Activated CD8-positive, alpha-beta T cell treated with anti-CD3 and anti-CD28 coated beads, Interleukin-2, amount 10 ng/mL, durations not matched to agents 7 days and 5 days (primary cell): ENCODE results near the gene GRPEL1. TPM values are rescaled to one million over a fixed set of nuclear protein-coding genes. Genes with fewer than 3 reads are reported as not detected.

Experiments used
- ATAC-seq: fragments of 150-1000 bp; cut with Tn5 transposase; one replicate; pipeline ENCODE4 v1.10.0; 2021; ENCODE audit warnings: moderate library complexity
- CTCF ChIA-PET: fragments of 350-600 bp; sonication (Branson Sonifier 250); formaldehyde crosslinking; loops from one replicate; lab custom pipeline; 2021; ENCODE audit warnings: antibody characterized with exemption; lab: Charles Lee
- POLR2A ChIA-PET: fragments of 350-600 bp; sonication (Branson Sonifier 250); formaldehyde crosslinking; loops from one replicate; lab custom pipeline; 2021; ENCODE audit warnings: antibody characterized with exemption; lab: Charles Lee
- DNase-seq: peaks from one replicate; pipeline ENCODE4 v3.0.0-alpha.2; 2020
- H3K27ac Mint-ChIP-seq: one replicate; pipeline ENCODE4 v1.8.0; 2021; ENCODE audit warnings: mild to moderate bottlenecking, mixed read lengths
- H3K27me3 Mint-ChIP-seq: one replicate; pipeline ENCODE4 v1.8.0; 2021; ENCODE audit warnings: low read depth, mixed read lengths
- H3K36me3 Mint-ChIP-seq: one replicate; pipeline ENCODE4 v1.8.0; 2021; ENCODE audit warnings: low read depth, mixed read lengths
- H3K4me1 Mint-ChIP-seq: one replicate; pipeline ENCODE4 v1.8.0; 2021; ENCODE audit warnings: low read depth, mixed read lengths
- H3K4me3 Mint-ChIP-seq: one replicate; pipeline ENCODE4 v1.8.0; 2021; ENCODE audit warnings: mild to moderate bottlenecking, mixed read lengths
- H3K9me3 Mint-ChIP-seq: one replicate; pipeline ENCODE4 v1.8.0; 2022; ENCODE audit warnings: mixed read lengths; ENCODE audit not compliant: insufficient read depth
- total RNA-seq, 2 experiments: library from RNA; stranded (reverse); gene quantifications; one replicate each; pipeline ENCODE4 v1.2.3, GENCODE V29; 2021

Gene GRPEL1
- total RNA-seq, 2 experiments from 2014 or later, result 43.1 to 49.4 TPM

GRCh38 chr4:7073526-7074390 is 5.9 kb upstream of the GRPEL1 start:
- ATAC-seq (no peak), DNase-seq (peak; percentile 39)
- POLR2A ChIA-PET, result no interaction called here
- Mint-ChIP-seq H3K36me3 (no peaks in the 10 kb centered on the region), H3K27me3 (peaks cover 13% of the 10 kb centered on the region), H3K27ac (no peak overlapping the region), H3K4me3 (no peak overlapping the region), H3K4me1 (peaks cover 12% of the 10 kb centered on the region), H3K9me3 (no peaks in the 10 kb centered on the region)
- CTCF ChIA-PET, result interaction anchor here (0.8 to 2.3 kb wide), 2 partner anchors 31 to 353 kb away, joined by 3 to 8 read pairs; partner anchors contain the start of gene TADA2B

- Mint-ChIP-seq H3K9me3 (no peaks in the 10 kb centered on the region), H3K27ac (no peak overlapping the region), H3K27me3 (peaks cover 13% of the 10 kb centered on the region), H3K4me1 (peaks cover 16% of the 10 kb centered on the region), H3K4me3 (no peak overlapping the region), H3K36me3 (no peaks in the 10 kb centered on the region)
- ATAC-seq (no peak), DNase-seq (no peak)
- CTCF ChIA-PET, result interaction anchor here (1.0 to 2.3 kb wide), 4 partner anchors 10 to 351 kb away, joined by 4 to 8 read pairs (median 5); partner anchors contain the start of gene TADA2B
- POLR2A ChIA-PET, result no interaction called here
These were observed 5.2 kb upstream of the GRPEL1 start for GRCh38 chr4:7073059-7073458.

GRCh38 chr4:7070729-7071511 is 3.1 kb upstream of the GRPEL1 start:
- H3K4me3 Mint-ChIP-seq, result no peak overlapping the region
- no peak overlapping the region for H3K27ac Mint-ChIP-seq
- ATAC-seq (peak; percentile 25), DNase-seq (peak; percentile 89)
- H3K36me3 Mint-ChIP-seq, result peaks cover 11% of the 10 kb centered on the region
- CTCF ChIA-PET, result interaction anchor here (0.6 to 11.7 kb wide), 35 partner anchors 8 to 396 kb away, joined by 3 to 172 read pairs (median 4); partner anchors contain the start of genes BLOC1S4 and TADA2B
- POLR2A ChIA-PET, result interaction anchor here (0.6 to 5.7 kb wide), 4 partner anchors 28 to 459 kb away, joined by 3 to 62 read pairs (median 4); partner anchors contain the start of genes BLOC1S4 and TADA2B
- H3K27me3 Mint-ChIP-seq, result peaks cover 12% of the 10 kb centered on the region
- H3K9me3 Mint-ChIP-seq, result no peaks in the 10 kb centered on the region
- peaks cover 29% of the 10 kb centered on the region for H3K4me1 Mint-ChIP-seq

GRCh38 chr4:7068883-7069282 is 1.0 kb upstream of the GRPEL1 start:
- no peak for DNase-seq
- peaks cover 37% of the 10 kb centered on the region for H3K4me1 Mint-ChIP-seq
- H3K27ac Mint-ChIP-seq, result peak overlapping the region; percentile 92
- CTCF ChIA-PET, result interaction anchor here (0.7 to 11.7 kb wide), 13 partner anchors 8 to 394 kb away, joined by 3 to 172 read pairs (median 7); partner anchors contain the start of genes BLOC1S4 and TADA2B
- POLR2A ChIA-PET, result interaction anchor here (1.0 to 5.7 kb wide), 12 partner anchors 9 to 428 kb away, joined by 4 to 62 read pairs (median 6); partner anchors contain the start of genes BLOC1S4, MRFAP1 and TADA2B
- no peak for ATAC-seq
- H3K27me3 Mint-ChIP-seq, result peaks cover 12% of the 10 kb centered on the region
- H3K4me3 Mint-ChIP-seq, result peak overlapping the region; percentile 97
- H3K36me3 Mint-ChIP-seq, result peaks cover 19% of the 10 kb centered on the region
- H3K9me3 Mint-ChIP-seq, result no peaks in the 10 kb centered on the region

- peak overlapping the region; percentile 97 for H3K4me3 Mint-ChIP-seq
- H3K4me1 Mint-ChIP-seq, result peaks cover 39% of the 10 kb centered on the region
- DNase-seq, result no peak
- peaks cover 24% of the 10 kb centered on the region for H3K36me3 Mint-ChIP-seq
- ChIA-PET CTCF (interaction anchor here (0.6 to 11.7 kb wide), 15 partner anchors 9 to 367 kb away, joined by 3 to 172 read pairs (median 7); partner anchors contain the start of gene TADA2B), POLR2A (interaction anchor here (0.6 to 5.7 kb wide), 22 partner anchors 9 to 428 kb away, joined by 3 to 62 read pairs (median 6); partner anchors contain the start of genes BLOC1S4, MRFAP1 and TADA2B)
- no peaks in the 10 kb centered on the region for H3K9me3 Mint-ChIP-seq
- peaks cover 12% of the 10 kb centered on the region for H3K27me3 Mint-ChIP-seq
- ATAC-seq, result no peak
- peak overlapping the region; percentile 92 for H3K27ac Mint-ChIP-seq
These were observed 497 bp upstream of the GRPEL1 start for GRCh38 chr4:7068279-7068842.

- Mint-ChIP-seq H3K9me3 (no peaks in the 10 kb centered on the region), H3K4me3 (peak overlapping the region; percentile 97), H3K27ac (peak overlapping the region; percentile 85), H3K36me3 (peaks cover 33% of the 10 kb centered on the region), H3K27me3 (peaks cover 7% of the 10 kb centered on the region), H3K4me1 (peaks cover 39% of the 10 kb centered on the region)
- DNase-seq, result no peak
- CTCF ChIA-PET, result interaction anchor here (1.2 to 11.7 kb wide), 8 partner anchors 11 to 194 kb away, joined by 3 to 172 read pairs (median 7); partner anchors contain the start of gene TADA2B
- no peak for ATAC-seq
- POLR2A ChIA-PET, result interaction anchor here (0.8 to 5.7 kb wide), 20 partner anchors 8 to 427 kb away, joined by 3 to 62 read pairs (median 6); partner anchors contain the start of genes MRFAP1 and TADA2B
These were observed 775 bp downstream of the GRPEL1 start for GRCh38 chr4:7067126-7067451.

- Mint-ChIP-seq H3K4me3 (peak overlapping the region; percentile 97), H3K27me3 (peaks cover 2% of the 10 kb centered on the region), H3K9me3 (no peaks in the 10 kb centered on the region), H3K36me3 (peaks cover 39% of the 10 kb centered on the region), H3K27ac (peak overlapping the region; percentile 85), H3K4me1 (peaks cover 39% of the 10 kb centered on the region)
- ATAC-seq (no peak), DNase-seq (no peak)
- POLR2A ChIA-PET, result interaction anchor here (0.8 to 5.7 kb wide), 9 partner anchors 9 to 426 kb away, joined by 3 to 62 read pairs (median 6); partner anchors contain the start of genes MRFAP1 and TADA2B
- CTCF ChIA-PET, result interaction anchor here (1.4 to 11.7 kb wide), 4 partner anchors 11 to 92 kb away, joined by 5 to 172 read pairs (median 17); partner anchors contain the start of gene TADA2B
These were observed 1.4 kb downstream of the GRPEL1 start for GRCh38 chr4:7066493-7066892.

GRCh38 chr4:7066006-7066405 is 1.9 kb downstream of the GRPEL1 start:
- Mint-ChIP-seq H3K27ac (no peak overlapping the region), H3K4me3 (peak overlapping the region; percentile 97), H3K4me1 (peaks cover 39% of the 10 kb centered on the region), H3K9me3 (no peaks in the 10 kb centered on the region), H3K27me3 (peaks cover 2% of the 10 kb centered on the region), H3K36me3 (peaks cover 44% of the 10 kb centered on the region)
- POLR2A ChIA-PET, result interaction anchor here (0.8 to 5.7 kb wide), 5 partner anchors 12 to 393 kb away, joined by 3 to 62 read pairs (median 12); partner anchors contain the start of gene TADA2B
- DNase-seq (no peak), ATAC-seq (no peak)
- CTCF ChIA-PET, result interaction anchor here (1.4 to 11.7 kb wide), 3 partner anchors 10 to 92 kb away, joined by 5 to 172 read pairs (median 27); partner anchors contain the start of gene TADA2B

- Mint-ChIP-seq H3K36me3 (peaks cover 68% of the 10 kb centered on the region), H3K27ac (peak overlapping the region; percentile 22), H3K9me3 (no peaks in the 10 kb centered on the region), H3K4me1 (peaks cover 23% of the 10 kb centered on the region), H3K27me3 (no peaks in the 10 kb centered on the region), H3K4me3 (no peak overlapping the region)
- DNase-seq (no peak), ATAC-seq (no peak)
- POLR2A ChIA-PET, result interaction anchor here (0.8 kb wide), 1 partner anchor 9 kb away, joined by 3 read pairs; no protein-coding TSS in a partner anchor
- CTCF ChIA-PET, result interaction anchor here (0.8 to 11.7 kb wide), 2 partner anchors 13 to 21 kb away, joined by 3 to 172 read pairs; partner anchors contain the start of gene TADA2B
These were observed 4.5 kb downstream of the GRPEL1 start for GRCh38 chr4:7063362-7063761.

- ChIA-PET CTCF (interaction anchor here (0.8 to 11.7 kb wide), 3 partner anchors 8 to 20 kb away, joined by 3 to 172 read pairs (median 6); partner anchors contain the start of gene TADA2B), POLR2A (interaction anchor here (0.7 to 1.4 kb wide), 4 partner anchors 8 to 125 kb away, joined by 3 to 9 read pairs (median 4); no protein-coding TSS in a partner anchor)
- H3K4me1 Mint-ChIP-seq, result peaks cover 23% of the 10 kb centered on the region
- no peaks in the 10 kb centered on the region for H3K9me3 Mint-ChIP-seq
- ATAC-seq (no peak), DNase-seq (no peak)
- H3K36me3 Mint-ChIP-seq, result peaks cover 71% of the 10 kb centered on the region
- no peak overlapping the region for H3K4me3 Mint-ChIP-seq
- no peaks in the 10 kb centered on the region for H3K27me3 Mint-ChIP-seq
- no peak overlapping the region for H3K27ac Mint-ChIP-seq
These were observed 5.0 kb downstream of the GRPEL1 start for GRCh38 chr4:7062816-7063215.
